HEK293T (cell line): Measurements from ENCODE around the gene WFS1.

Experiments used
- CTCF ChIA-PET: fragments of 350-600 bp; formaldehyde crosslinking; extraction: SDS; loops from one replicate; lab custom pipeline; 2021; ENCODE audit warnings: antibody characterized with exemption, inconsistent platforms; lab: Yijun Ruan, JAX
- POLR2A ChIA-PET: fragments of 350-600 bp; formaldehyde crosslinking; extraction: SDS; loops from one replicate; lab custom pipeline; 2020; ENCODE audit warnings: antibody characterized with exemption, inconsistent platforms; lab: Yijun Ruan, JAX
- DNase-seq: peaks from one replicate; pipeline ENCODE4 v3.0.0; 2012; ENCODE audit warnings: mixed read lengths; ENCODE audit errors: extremely low spot score
- ARNT ChIP-seq: fragments of 450-650 bp; IDR thresholded peaks from 2 replicates; pipeline ENCODE4 v1.6.1; 2017; ENCODE audit warnings: mild to moderate bottlenecking
- BHLHE40 ChIP-seq: fragments of 450-650 bp; IDR thresholded peaks from 2 replicates; pipeline ENCODE4 v1.6.1; 2016; ENCODE audit warnings: mild to moderate bottlenecking, moderate library complexity, borderline replicate concordance
- CTBP1 ChIP-seq: fragments of 450-650 bp; IDR thresholded peaks from 2 replicates; pipeline ENCODE4 v1.6.1; 2016; ENCODE audit warnings: borderline replicate concordance
- ELF4 ChIP-seq: fragments of 450-650 bp; IDR thresholded peaks from 2 replicates; pipeline ENCODE4 v1.6.1; 2017; ENCODE audit warnings: antibody characterized with exemption
- FOXA1 ChIP-seq: fragments of 450-650 bp; IDR thresholded peaks from 2 replicates; pipeline ENCODE4 v1.6.1; 2016; ENCODE audit warnings: mild to moderate bottlenecking
- FOXK2 ChIP-seq: fragments of 450-650 bp; IDR thresholded peaks from 2 replicates; pipeline ENCODE4 v1.6.1; 2016; ENCODE audit warnings: mild to moderate bottlenecking
- FOXM1 ChIP-seq: fragments of 450-650 bp; IDR thresholded peaks from 2 replicates; pipeline ENCODE4 v1.6.1; 2017; ENCODE audit warnings: mild to moderate bottlenecking, borderline replicate concordance
- HDGF ChIP-seq: fragments of 450-650 bp; IDR thresholded peaks from 2 replicates; pipeline ENCODE4 v1.6.1; 2017; ENCODE audit warnings: antibody characterized with exemption, borderline replicate concordance
- L3MBTL2 ChIP-seq: fragments of 450-650 bp; conservative IDR thresholded peaks from 2 replicates; pipeline ENCODE4 v1.6.1; 2016; ENCODE audit warnings: mild to moderate bottlenecking
- LEF1 ChIP-seq: fragments of 450-650 bp; IDR thresholded peaks from 2 replicates; pipeline ENCODE4 v1.6.1; 2017; ENCODE audit warnings: mild to moderate bottlenecking, borderline replicate concordance
- NFRKB ChIP-seq: fragments of 450-650 bp; IDR thresholded peaks from 2 replicates; pipeline ENCODE4 v1.6.1; 2016; ENCODE audit warnings: mild to moderate bottlenecking, moderate library complexity
- PKNOX1 ChIP-seq: fragments of 450-650 bp; IDR thresholded peaks from 2 replicates; pipeline ENCODE4 v1.6.1; 2016
- SP1 ChIP-seq: fragments of 450-650 bp; IDR thresholded peaks from 2 replicates; pipeline ENCODE4 v1.6.1; 2017
- SUZ12 ChIP-seq: fragments of 450-650 bp; IDR thresholded peaks from 2 replicates; pipeline ENCODE4 v1.6.1; 2016; ENCODE audit warnings: mild to moderate bottlenecking
- TARDBP ChIP-seq: fragments of 450-650 bp; IDR thresholded peaks from 2 replicates; pipeline ENCODE4 v1.6.1; 2016
- ZNF384 ChIP-seq: fragments of 450-650 bp; IDR thresholded peaks from 2 replicates; pipeline ENCODE4 v1.6.1; 2016

The WFS1 gene

GRCh38 chr4:6281436-6282313 is 12.0 kb downstream of the WFS1 start:
- no peak for DNase-seq
- TF ChIP-seq SP1 (no peak), HDGF (no peak), ARNT (no peak), SUZ12 (no peak), L3MBTL2 (no peak), FOXA1 (no peak), FOXM1 (no peak), BHLHE40 (no peak), LEF1 (no peak)
- ChIA-PET POLR2A (no interaction called here), CTCF (no interaction called here)

GRCh38 chr4:6282314-6282771 is 12.7 kb downstream of the WFS1 start:
- TF ChIP-seq PKNOX1 (no peak), LEF1 (no peak), FOXK2 (no peak), SP1 (no peak), ELF4 (no peak), ARNT (no peak), NFRKB (no peak), ZNF384 (no peak)
- ChIA-PET CTCF (interaction anchor here (0.9 kb wide), 1 partner anchor 18 kb away, joined by 4 read pairs; no protein-coding TSS in a partner anchor), POLR2A (no interaction called here)
- no peak for DNase-seq

- POLR2A ChIA-PET = no interaction called here
- CTCF ChIA-PET = interaction anchor here (0.9 kb wide), 1 partner anchor 19 kb away, joined by 4 read pairs; no protein-coding TSS in a partner anchor
- DNase-seq = no peak
- no peak for TF ChIP-seq LEF1
Observed at GRCh38 chr4:6283282-6283681, 13.6 kb downstream of the WFS1 start.

- DNase-seq = no peak
- TF ChIP-seq SUZ12 = no peak
- ChIA-PET CTCF (no interaction called here), POLR2A (no interaction called here)
Observed at GRCh38 chr4:6287017-6287788, 17.6 kb downstream of the WFS1 start.

- CTCF ChIA-PET = no interaction called here
- TF ChIP-seq FOXM1 = no peak
- no peak for TF ChIP-seq FOXA1
- TF ChIP-seq ELF4 = no peak
- no peak for TF ChIP-seq FOXK2
- no peak for TF ChIP-seq NFRKB
- TF ChIP-seq ZNF384 = no peak
- TF ChIP-seq BHLHE40 = no peak
- TF ChIP-seq SUZ12 = no peak
- no peak for TF ChIP-seq SP1
- no peak for TF ChIP-seq PKNOX1
- no peak for TF ChIP-seq TARDBP
- TF ChIP-seq ARNT = no peak
- no peak for TF ChIP-seq CTBP1
- no peak for TF ChIP-seq L3MBTL2
- no peak for TF ChIP-seq LEF1
- no peak for TF ChIP-seq HDGF
- DNase-seq = no peak
- POLR2A ChIA-PET = no interaction called here
Observed at GRCh38 chr4:6288342-6288741, 18.7 kb downstream of the WFS1 start.

- DNase-seq = no peak
- TF ChIP-seq HDGF (no peak), CTBP1 (no peak)
- POLR2A ChIA-PET = no interaction called here
- CTCF ChIA-PET = no interaction called here
Observed at GRCh38 chr4:6288871-6289270, 19.2 kb downstream of the WFS1 start.

- no peak for DNase-seq
- TF ChIP-seq HDGF (no peak), FOXA1 (no peak), ARNT (no peak), CTBP1 (no peak), FOXK2 (no peak), TARDBP (no peak)
- ChIA-PET POLR2A (no interaction called here), CTCF (no interaction called here)
Observed at GRCh38 chr4:6290256-6290655, 20.6 kb downstream of the WFS1 start.
